ENCODE results near the gene ARHGAP1. TPM values are rescaled to one million over a fixed set of nuclear protein-coding genes. Genes with fewer than 3 reads are reported as not detected.

The ARHGAP1 gene
- total and polyA plus RNA-seq, 8 donors = 18.7 to 51.1 (median 28.4) TPM

GRCh38 chr11:46722566-46723358 is 22.3 kb upstream of the ARHGAP1 start:
- H3K27ac ChIP-seq = no peak overlapping the region
- ATAC-seq (no peak), FAIRE-seq (no peak)

GRCh38 chr11:46721286-46721685 is 20.9 kb upstream of the ARHGAP1 start:
- Histone ChIP-seq H3K4me3 (no peak overlapping the region), H3K27me3 (no peaks in the 10 kb centered on the region), H3K36me3 (no peaks in the 10 kb centered on the region), H3K27ac (no peak overlapping the region), H3K9me3 (no peaks in the 10 kb centered on the region), H3K4me1 (peaks cover 0 to 5% (median 0%) of the 10 kb centered on the region in 3 donors)
- intact Hi-C loops (cut with DNase I) = no loop called here
- no peak for TF ChIP-seq CTCF (IDR thresholded peaks at IDR 0.05)
- WGBS, 2 donors = 80 to 83% methylated on average over 6 of the region's 6 CpGs
- no peak for FAIRE-seq
- no peak for DNase-seq
- no peak for ATAC-seq

More at GRCh38 chr11:46722566-46723358, 22.3 kb upstream of the ARHGAP1 start:
- no peaks in the 10 kb centered on the region for H3K27me3 ChIP-seq
- WGBS, 2 donors = 88 to 90% methylated on average over 11 of the region's 11 CpGs
- TF ChIP-seq CTCF (IDR thresholded peaks at IDR 0.05) = no peak
- peaks cover 0 to 4% (median 0%) of the 10 kb centered on the region in 3 donors for H3K4me1 ChIP-seq
- intact Hi-C loops (cut with DNase I) = no loop called here
- H3K9me3 ChIP-seq = no peaks in the 10 kb centered on the region
- no peak for DNase-seq
- H3K4me3 ChIP-seq = no peak overlapping the region
- no peaks in the 10 kb centered on the region for H3K36me3 ChIP-seq

GRCh38 chr11:46719543-46720218 is 19.3 kb upstream of the ARHGAP1 start:
- TF ChIP-seq CTCF (IDR thresholded peaks at IDR 0.05) = no peak
- no peak overlapping the region for H3K27ac ChIP-seq

GRCh38 chr11:46719048-46719542 is 18.7 kb upstream of the ARHGAP1 start, which contains the start of gene F2:
Gene F2, plus strand, starts transcription at chr11:46719213. Its CDS starts 23 bp downstream, at chr11:46719236.
- ATAC-seq (no peak), DNase-seq (no peak), FAIRE-seq (no peak)
- intact Hi-C loops (cut with DNase I) = no loop called here
- no peaks in the 10 kb centered on the region for H3K9me3 ChIP-seq
- H3K4me3 ChIP-seq = no peak within 1 kb of the TSS
- H3K27ac ChIP-seq = no peak within 1 kb of the TSS
- TF ChIP-seq CTCF (IDR thresholded peaks at IDR 0.05) = no peak
- H3K36me3 ChIP-seq = no peaks in the 10 kb centered on the region
- H3K4me1 ChIP-seq = peaks cover 0 to 5% (median 0%) of the 10 kb centered on the region in 3 donors
- no peaks in the 10 kb centered on the region for H3K27me3 ChIP-seq
- 62 to 63% methylated on average over 7 of the region's 7 CpGs for WGBS, 2 donors

More at GRCh38 chr11:46719543-46720218, 19.3 kb upstream of the ARHGAP1 start:
- no peaks in the 10 kb centered on the region for H3K27me3 ChIP-seq
- ATAC-seq (no peak), DNase-seq (no peak), FAIRE-seq (no peak)
- WGBS, 2 donors = 91 to 93% methylated on average over 25 of the region's 25 CpGs
- H3K36me3 ChIP-seq = no peaks in the 10 kb centered on the region
- intact Hi-C loops (cut with DNase I) = no loop called here
- H3K4me1 ChIP-seq = peaks cover 0 to 5% (median 0%) of the 10 kb centered on the region in 3 donors
- no peak overlapping the region for H3K4me3 ChIP-seq
- no peaks in the 10 kb centered on the region for H3K9me3 ChIP-seq
